Activated T-cell treated with anti-CD3 and anti-CD28 coated beads, Interleukin-2, amount 50 U/mL, for 48 hours (primary cell): ENCODE data around the gene DDX31.

ENCODE experiments used
- DNase-seq, 2 experiments: peaks; one replicate each; pipeline ENCODE4 v3.0.0-alpha.2; 2020

Gene DDX31

GRCh38 chr9:132672413-132672690 lies 2.6 kb upstream of the DDX31 start:
- DNase-seq = no peak

GRCh38 chr9:132671620-132672412 lies 2.0 kb upstream of the DDX31 start:
- no peak for DNase-seq

GRCh38 chr9:132670457-132671391 lies 941 bp upstream of the DDX31 start, which contains the start of gene GTF3C4:
Gene GTF3C4 (plus strand): TSS chr9:132670464. CDS start chr9:132670599, 135 bp downstream.
- peak; percentile 49 to 58 for DNase-seq

- DNase-seq = no peak
These were observed 475 bp downstream of the DDX31 start for GRCh38 chr9:132669319-132669697.

- no peak for DNase-seq
These were observed 5.9 kb downstream of the DDX31 start for GRCh38 chr9:132663851-132664250.

- DNase-seq = no peak
These were observed 6.7 kb downstream of the DDX31 start for GRCh38 chr9:132663117-132663516.

- DNase-seq = no peak
These were observed 7.4 kb downstream of the DDX31 start for GRCh38 chr9:132662152-132662945.

- no peak for DNase-seq
These were observed 13.5 kb downstream of the DDX31 start for GRCh38 chr9:132656299-132656698.

- DNase-seq = no peak
These were observed 18.5 kb downstream of the DDX31 start for GRCh38 chr9:132651259-132651658.

GRCh38 chr9:132648685-132649084 lies 21.1 kb downstream of the DDX31 start:
- no peak for DNase-seq

GRCh38 chr9:132648283-132648682 lies 21.5 kb downstream of the DDX31 start:
- DNase-seq = no peak

GRCh38 chr9:132647806-132648205 lies 22.0 kb downstream of the DDX31 start:
- no peak for DNase-seq

GRCh38 chr9:132647355-132647754 lies 22.4 kb downstream of the DDX31 start:
- no peak for DNase-seq

GRCh38 chr9:132646726-132647125 lies 23.1 kb downstream of the DDX31 start:
- no peak for DNase-seq

- DNase-seq = no peak
These were observed 24.1 kb downstream of the DDX31 start for GRCh38 chr9:132645711-132646110.

GRCh38 chr9:132645306-132645705 lies 24.5 kb downstream of the DDX31 start:
- no peak for DNase-seq

- no peak for DNase-seq
These were observed 25.5 kb downstream of the DDX31 start for GRCh38 chr9:132644251-132644650.

- DNase-seq = no peak
These were observed 28.6 kb downstream of the DDX31 start for GRCh38 chr9:132641216-132641615.

GRCh38 chr9:132639322-132639721 lies 30.5 kb downstream of the DDX31 start:
- DNase-seq = no peak

- no peak for DNase-seq
These were observed 31.5 kb downstream of the DDX31 start for GRCh38 chr9:132638240-132638639.

- no peak for DNase-seq
These were observed 32.0 kb downstream of the DDX31 start for GRCh38 chr9:132637801-132638200.

GRCh38 chr9:132637351-132637750 lies 32.4 kb downstream of the DDX31 start:
- DNase-seq = no peak

GRCh38 chr9:132634327-132634726 lies 35.5 kb downstream of the DDX31 start:
- no peak for DNase-seq
